Neural cell (in vitro differentiated cells): Measurements from ENCODE around the gene CRIM1.

Source experiments
- CTCF ChIP-seq: fragments of 450-650 bp; IDR thresholded peaks from 2 replicates; pipeline ENCODE4 v1.5.1; 2014; ENCODE audit warnings: antibody characterized with exemption, mild to moderate bottlenecking, moderate library complexity; ENCODE audit not compliant: poor library complexity, severe bottlenecking
- EP300 ChIP-seq: fragments of 450-650 bp; conservative IDR thresholded peaks from 2 replicates; pipeline ENCODE4 v1.6.1; 2014; ENCODE audit warnings: antibody characterized with exemption, mild to moderate bottlenecking, moderate library complexity; ENCODE audit not compliant: poor library complexity, severe bottlenecking
- EZH2 ChIP-seq: fragments of 200-600, 300-800 bp; shearing (Covaris generic), sonication (generic); IDR thresholded peaks from 2 replicates; pipeline ENCODE4 v1.6.1; 2014; ENCODE audit warnings: antibody characterized with exemption, low read length, borderline replicate concordance, mild to moderate bottlenecking; ENCODE audit not compliant: insufficient read depth, poor library complexity, severe bottlenecking
- MXI1 ChIP-seq: fragments of 450-650 bp; conservative IDR thresholded peaks from 2 replicates; pipeline ENCODE4 v1.6.1; 2014; ENCODE audit warnings: antibody characterized with exemption, mild to moderate bottlenecking; ENCODE audit not compliant: poor library complexity, severe bottlenecking
- POLR2AphosphoS5 ChIP-seq: IDR thresholded peaks from 2 replicates; pipeline ENCODE4 v1.6.1; 2012
- RAD21 ChIP-seq: fragments of 450-650 bp; conservative IDR thresholded peaks from 2 replicates; pipeline ENCODE4 v1.6.1; 2014; ENCODE audit warnings: antibody characterized with exemption, mild to moderate bottlenecking, moderate library complexity
- REST ChIP-seq: IDR thresholded peaks from 2 replicates; pipeline ENCODE4 v1.6.1; 2012; ENCODE audit warnings: borderline replicate concordance
- SMC3 ChIP-seq: fragments of 450-650 bp; conservative IDR thresholded peaks from 2 replicates; pipeline ENCODE4 v1.6.1; 2014; ENCODE audit warnings: antibody characterized with exemption, mild to moderate bottlenecking, moderate library complexity; ENCODE audit not compliant: poor library complexity
- TAF1 ChIP-seq: IDR thresholded peaks from 2 replicates; pipeline ENCODE4 v1.6.1; 2012; ENCODE audit warnings: low read depth

GRCh38 chr2:36444216-36444936, 88.8 kb downstream of the CRIM1 start:
- TF ChIP-seq EZH2 (no peak), CTCF (no peak), SMC3 (no peak), RAD21 (no peak), REST (no peak), POLR2AphosphoS5 (no peak), TAF1 (no peak), EP300 (no peak), MXI1 (no peak)
